Measurements from ENCODE around the gene RBM15.

Gene RBM15

GRCh38 chr1:110292031-110292741 lies 47.0 kb upstream of the RBM15 start:
- Histone ChIP-seq H3K27me3 (ENCODE audit: insufficient read depth, low read length) (no peaks in the 10 kb centered on the region), H3K4me1 (ENCODE audit: insufficient read depth, low read length, severe bottlenecking) (no peaks in the 10 kb centered on the region), H3F3A (ENCODE audit: insufficient read depth, low read length) (no peaks in the 10 kb centered on the region), H3K4me3 (ENCODE audit: low read depth, low read length, poor library complexity, severe bottlenecking) (no peak overlapping the region), H3K27ac (ENCODE audit: low read depth, low read length, poor library complexity, severe bottlenecking) (no peak overlapping the region), H3K9me3 (ENCODE audit: low read length) (no peaks in the 10 kb centered on the region), H3K9ac (ENCODE audit: low read length) (no peak overlapping the region), H3K4me2 (ENCODE audit: low read length) (no peak overlapping the region), H4K20me1 (ENCODE audit: insufficient read depth, low read length) (no peaks in the 10 kb centered on the region), H3K79me2 (ENCODE audit: insufficient read depth, low read length) (no peaks in the 10 kb centered on the region), H3K36me3 (ENCODE audit: insufficient read depth, low read length) (no peaks in the 10 kb centered on the region), H2AFZ (ENCODE audit: low read length) (no peak overlapping the region), H3K9me2 (ENCODE audit: low read depth, low read length) (no peaks in the 10 kb centered on the region)
- no peak for TF ChIP-seq CTCF (IDR thresholded peaks at IDR 0.05; ENCODE audit: low read length)
- TF ChIP-seq EZH2 (IDR thresholded peaks at IDR 0.05; ENCODE audit: borderline replicate concordance, low read length) = no peak

DNA sequence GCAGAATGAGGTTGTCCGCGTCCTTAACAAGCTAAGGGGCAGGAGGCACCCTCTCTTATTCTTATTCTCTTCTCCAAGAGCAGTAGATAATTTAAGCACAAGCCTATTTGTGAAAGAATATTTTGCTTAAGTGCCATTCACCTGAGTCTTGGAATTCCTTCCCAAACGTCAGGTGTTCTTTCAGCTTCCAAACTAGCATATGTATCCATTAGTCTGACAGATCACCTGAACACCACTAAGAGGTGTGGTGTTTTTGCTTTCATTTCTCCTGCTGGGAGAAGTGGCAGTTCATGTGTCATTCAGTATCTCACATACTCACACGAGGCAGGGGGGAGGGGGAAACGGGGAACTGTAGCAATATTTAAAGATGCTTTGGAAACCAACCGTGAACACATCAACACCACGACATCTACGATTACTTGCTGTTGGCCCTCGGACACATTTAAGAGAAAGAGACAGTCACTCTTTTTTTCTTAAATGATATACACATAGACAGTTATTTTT lies 45.5 kb upstream of the RBM15 start:
- Histone ChIP-seq H3K79me2 (ENCODE audit: insufficient read depth, low read length) (no peaks in the 10 kb centered on the region), H3K9ac (ENCODE audit: low read length) (no peak overlapping the region), H3K36me3 (ENCODE audit: insufficient read depth, low read length) (no peaks in the 10 kb centered on the region), H3K4me1 (ENCODE audit: insufficient read depth, low read length, severe bottlenecking) (no peaks in the 10 kb centered on the region), H3K4me2 (ENCODE audit: low read length) (no peak overlapping the region), H3F3A (ENCODE audit: insufficient read depth, low read length) (no peaks in the 10 kb centered on the region), H4K20me1 (ENCODE audit: insufficient read depth, low read length) (no peaks in the 10 kb centered on the region), H3K9me2 (ENCODE audit: low read depth, low read length) (no peaks in the 10 kb centered on the region), H3K9me3 (ENCODE audit: low read length) (no peaks in the 10 kb centered on the region), H3K4me3 (ENCODE audit: low read depth, low read length, poor library complexity, severe bottlenecking) (no peak overlapping the region), H2AFZ (ENCODE audit: low read length) (no peak overlapping the region), H3K27ac (ENCODE audit: low read depth, low read length, poor library complexity, severe bottlenecking) (no peak overlapping the region), H3K27me3 (ENCODE audit: insufficient read depth, low read length) (no peaks in the 10 kb centered on the region)
- no peak for TF ChIP-seq EZH2 (IDR thresholded peaks at IDR 0.05; ENCODE audit: borderline replicate concordance, low read length)

GRCh38 chr1:110294308-110294707 lies 44.9 kb upstream of the RBM15 start:
- Histone ChIP-seq H4K20me1 (ENCODE audit: insufficient read depth, low read length) (no peaks in the 10 kb centered on the region), H2AFZ (ENCODE audit: low read length) (no peak overlapping the region), H3K9me2 (ENCODE audit: low read depth, low read length) (no peaks in the 10 kb centered on the region), H3K4me3 (ENCODE audit: low read depth, low read length, poor library complexity, severe bottlenecking) (no peak overlapping the region), H3K9ac (ENCODE audit: low read length) (no peak overlapping the region), H3K4me1 (ENCODE audit: insufficient read depth, low read length, severe bottlenecking) (no peaks in the 10 kb centered on the region), H3K27me3 (ENCODE audit: insufficient read depth, low read length) (no peaks in the 10 kb centered on the region), H3F3A (ENCODE audit: insufficient read depth, low read length) (no peaks in the 10 kb centered on the region), H3K36me3 (ENCODE audit: insufficient read depth, low read length) (no peaks in the 10 kb centered on the region), H3K4me2 (ENCODE audit: low read length) (no peak overlapping the region), H3K9me3 (ENCODE audit: low read length) (no peaks in the 10 kb centered on the region), H3K27ac (ENCODE audit: low read depth, low read length, poor library complexity, severe bottlenecking) (no peak overlapping the region), H3K79me2 (ENCODE audit: insufficient read depth, low read length) (no peaks in the 10 kb centered on the region)
- no peak for TF ChIP-seq EZH2 (IDR thresholded peaks at IDR 0.05; ENCODE audit: borderline replicate concordance, low read length)
- no peak for TF ChIP-seq CTCF (IDR thresholded peaks at IDR 0.05; ENCODE audit: low read length)

DNA sequence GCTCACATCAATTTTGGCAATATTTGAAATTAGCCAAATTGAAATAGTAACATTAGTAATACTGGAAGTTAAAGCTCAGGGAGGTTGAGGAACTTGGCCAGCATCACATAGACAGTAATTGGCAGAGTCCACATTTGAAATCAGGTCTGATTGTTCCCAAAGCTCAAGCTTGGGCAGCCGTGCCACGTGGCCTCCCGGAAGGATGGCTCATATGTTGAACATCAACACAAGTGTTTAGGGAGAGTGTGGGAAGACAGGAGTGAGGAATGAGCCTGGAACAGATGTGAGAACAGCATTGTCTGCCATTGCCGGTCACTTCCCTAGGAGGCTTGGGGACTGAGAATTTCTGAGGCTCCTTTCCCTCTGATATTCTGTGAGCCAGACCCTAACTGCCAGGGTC lies 40.2 kb upstream of the RBM15 start:
- Histone ChIP-seq H3K9ac (ENCODE audit: low read length) (no peak overlapping the region), H2AFZ (ENCODE audit: low read length) (no peak overlapping the region), H3K27ac (ENCODE audit: low read depth, low read length, poor library complexity, severe bottlenecking) (no peak overlapping the region), H3K4me1 (ENCODE audit: insufficient read depth, low read length, severe bottlenecking) (no peaks in the 10 kb centered on the region), H3K4me2 (ENCODE audit: low read length) (no peak overlapping the region), H3K9me2 (ENCODE audit: low read depth, low read length) (no peaks in the 10 kb centered on the region), H3K27me3 (ENCODE audit: insufficient read depth, low read length) (no peaks in the 10 kb centered on the region), H3F3A (ENCODE audit: insufficient read depth, low read length) (no peaks in the 10 kb centered on the region), H3K36me3 (ENCODE audit: insufficient read depth, low read length) (no peaks in the 10 kb centered on the region), H3K4me3 (ENCODE audit: low read depth, low read length, poor library complexity, severe bottlenecking) (no peak overlapping the region), H4K20me1 (ENCODE audit: insufficient read depth, low read length) (no peaks in the 10 kb centered on the region), H3K79me2 (ENCODE audit: insufficient read depth, low read length) (no peaks in the 10 kb centered on the region), H3K9me3 (ENCODE audit: low read length) (no peaks in the 10 kb centered on the region)
- TF ChIP-seq EZH2 (IDR thresholded peaks at IDR 0.05; ENCODE audit: borderline replicate concordance, low read length) = no peak
- TF ChIP-seq CTCF (IDR thresholded peaks at IDR 0.05; ENCODE audit: low read length) = no peak

Measured in OCI-LY1 (cell line).